Activated CD4-positive, alpha-beta memory T cell treated with anti-CD3 and anti-CD28 coated beads, Interleukin-2, amount 10 ng/mL, durations not matched to agents 7 days and 5 days (primary cell): ENCODE data around the gene DYDC2. TPM values are rescaled to one million over a fixed set of nuclear protein-coding genes. Genes with fewer than 3 reads are reported as not detected.
"Not testable (repeated sequence)": the region's sequence is repeated elsewhere in the genome, so short reads cannot be mapped to it uniquely, and the experiment has no call there.

Experiments used
- CTCF ChIA-PET: fragments of 350-600 bp; sonication (Branson Sonifier 250); formaldehyde crosslinking; loops from one replicate; lab custom pipeline; 2021; ENCODE audit warnings: antibody characterized with exemption, inconsistent platforms; lab: Charles Lee
- POLR2A ChIA-PET: fragments of 350-600 bp; sonication (Branson Sonifier 250); formaldehyde crosslinking; loops from one replicate; lab custom pipeline; 2021; ENCODE audit warnings: antibody characterized with exemption; lab: Charles Lee
- DNase-seq: peaks from one replicate; pipeline ENCODE4 v3.0.0-alpha.2; 2020
- H3K27ac Mint-ChIP-seq: one replicate; pipeline ENCODE4 v1.8.0; 2021; ENCODE audit warnings: mild to moderate bottlenecking, mixed read lengths
- H3K27me3 Mint-ChIP-seq: one replicate; pipeline ENCODE4 v1.8.0; 2021; ENCODE audit warnings: mixed read lengths
- H3K36me3 Mint-ChIP-seq: one replicate; pipeline ENCODE4 v1.8.0; 2021; ENCODE audit warnings: low read depth, mixed read lengths
- H3K4me1 Mint-ChIP-seq: one replicate; pipeline ENCODE4 v1.8.0; 2021; ENCODE audit warnings: mixed read lengths
- H3K4me3 Mint-ChIP-seq: one replicate; pipeline ENCODE4 v1.8.0; 2021; ENCODE audit warnings: mild to moderate bottlenecking, mixed read lengths
- H3K9me3 Mint-ChIP-seq: one replicate; pipeline ENCODE4 v1.8.0; 2021; ENCODE audit warnings: mixed read lengths
- total RNA-seq, 2 experiments: library from RNA; stranded (reverse); gene quantifications; one replicate each; pipeline ENCODE4 v1.2.3, GENCODE V29; 2021

Gene DYDC2
- total RNA-seq, 2 experiments from 2014 or later: not detected

DNA sequence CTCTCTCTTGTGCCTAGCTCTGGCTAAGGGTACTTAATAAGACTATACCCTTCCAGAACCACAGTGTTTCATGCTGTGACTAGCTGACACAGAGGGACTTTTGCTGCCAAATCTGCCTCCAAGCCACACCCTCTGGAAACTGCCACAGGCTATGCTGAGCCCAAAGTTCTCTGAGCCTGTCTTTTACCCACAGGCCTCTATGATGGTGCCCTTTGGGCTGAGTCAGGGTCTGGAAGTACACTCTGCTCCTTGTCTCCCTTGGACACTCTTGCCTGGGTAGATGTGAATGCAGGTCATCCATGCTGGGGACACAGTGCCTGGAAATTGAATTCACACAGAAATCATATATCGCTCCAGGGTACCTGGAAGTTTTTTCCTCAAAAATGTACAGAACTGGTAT is 22.6 kb upstream of the DYDC2 start:
- ChIA-PET POLR2A (no interaction called here), CTCF (no interaction called here)
- Mint-ChIP-seq H3K27ac (no peak overlapping the region), H3K36me3 (no peaks in the 10 kb centered on the region), H3K9me3 (no peaks in the 10 kb centered on the region), H3K27me3 (peaks cover 17% of the 10 kb centered on the region), H3K4me3 (no peak overlapping the region), H3K4me1 (no peaks in the 10 kb centered on the region)
- DNase-seq: no peak

DNA sequence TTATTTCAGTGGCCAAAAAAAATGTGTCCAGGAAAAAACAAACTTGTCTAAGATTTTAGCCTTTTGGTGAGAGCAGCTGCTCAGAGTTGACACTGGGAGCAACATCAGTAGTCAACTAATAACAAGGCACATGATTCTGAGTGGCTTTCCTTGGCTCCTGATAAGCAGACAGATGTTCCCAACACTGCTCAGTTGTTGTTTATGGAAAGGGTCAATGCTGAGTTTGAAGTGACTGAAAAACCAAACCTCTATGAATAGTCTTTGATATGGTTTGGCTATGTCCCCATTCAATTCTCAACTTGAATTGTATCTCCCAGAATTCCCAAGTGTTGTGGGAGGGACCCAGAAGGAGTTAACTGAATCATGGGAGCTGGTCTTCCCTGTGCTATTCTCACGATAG is 12.3 kb upstream of the DYDC2 start:
- no peaks in the 10 kb centered on the region for H3K4me1 Mint-ChIP-seq
- ChIA-PET POLR2A (no interaction called here), CTCF (no interaction called here)
- H3K27me3 Mint-ChIP-seq: peaks cover 3% of the 10 kb centered on the region
- no peak overlapping the region for H3K27ac Mint-ChIP-seq
- H3K9me3 Mint-ChIP-seq: no peaks in the 10 kb centered on the region
- no peak for DNase-seq
- H3K4me3 Mint-ChIP-seq: no peak overlapping the region
- no peaks in the 10 kb centered on the region for H3K36me3 Mint-ChIP-seq

DNA sequence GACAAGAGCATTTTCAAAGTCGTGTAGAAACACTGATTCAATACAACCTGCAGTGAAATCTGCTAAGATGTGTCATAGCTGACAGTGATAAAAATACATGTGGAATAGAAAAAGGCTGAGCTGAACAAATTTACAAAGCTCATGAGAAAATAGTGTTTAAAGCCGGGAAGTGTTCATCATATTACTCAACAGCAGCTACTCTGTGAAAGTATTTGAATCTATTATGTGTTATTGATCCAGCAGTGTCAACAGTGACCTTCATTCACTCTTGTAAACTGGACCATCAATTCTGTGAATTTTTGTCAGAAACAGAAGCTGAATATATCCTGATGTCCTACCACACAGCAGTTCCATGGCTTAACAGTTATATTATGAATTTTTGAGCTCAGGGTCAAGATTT is 11.7 kb upstream of the DYDC2 start:
- DNase-seq: no peak
- H3K4me3 Mint-ChIP-seq: no peak overlapping the region
- no peaks in the 10 kb centered on the region for H3K9me3 Mint-ChIP-seq
- no peaks in the 10 kb centered on the region for H3K4me1 Mint-ChIP-seq
- POLR2A ChIA-PET: no interaction called here
- CTCF ChIA-PET: no interaction called here
- peaks cover 1% of the 10 kb centered on the region for H3K27me3 Mint-ChIP-seq
- no peak overlapping the region for H3K27ac Mint-ChIP-seq
- no peaks in the 10 kb centered on the region for H3K36me3 Mint-ChIP-seq

DNA sequence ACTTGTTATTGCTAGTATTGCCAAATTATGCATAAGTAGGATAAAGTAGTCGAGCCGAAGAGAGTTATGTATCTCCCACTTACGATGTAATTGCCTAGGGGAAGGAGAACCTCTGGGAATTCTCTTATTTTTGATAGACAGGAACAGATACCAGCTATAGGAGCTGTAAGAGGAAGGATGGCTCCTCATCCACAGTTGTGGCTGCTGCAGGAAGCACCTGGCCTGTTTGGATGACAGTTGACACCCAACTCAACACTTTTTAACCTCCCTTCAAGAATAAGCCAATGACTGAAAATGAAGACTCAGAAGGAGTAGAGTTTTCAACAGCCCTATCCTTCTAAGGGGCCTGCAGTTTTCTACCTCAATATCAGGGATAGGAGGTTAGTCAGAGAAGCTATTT is 6.3 kb upstream of the DYDC2 start:
- H3K27me3 Mint-ChIP-seq: peaks cover 21% of the 10 kb centered on the region
- CTCF ChIA-PET: interaction anchor here (1.3 kb wide), 1 partner anchor 73 kb away, joined by 3 read pairs; no protein-coding TSS in a partner anchor
- H3K27ac Mint-ChIP-seq: no peak overlapping the region
- no peak overlapping the region for H3K4me3 Mint-ChIP-seq
- no peak for DNase-seq
- no peaks in the 10 kb centered on the region for H3K4me1 Mint-ChIP-seq
- POLR2A ChIA-PET: no interaction called here
- no peaks in the 10 kb centered on the region for H3K36me3 Mint-ChIP-seq
- no peaks in the 10 kb centered on the region for H3K9me3 Mint-ChIP-seq

DNA sequence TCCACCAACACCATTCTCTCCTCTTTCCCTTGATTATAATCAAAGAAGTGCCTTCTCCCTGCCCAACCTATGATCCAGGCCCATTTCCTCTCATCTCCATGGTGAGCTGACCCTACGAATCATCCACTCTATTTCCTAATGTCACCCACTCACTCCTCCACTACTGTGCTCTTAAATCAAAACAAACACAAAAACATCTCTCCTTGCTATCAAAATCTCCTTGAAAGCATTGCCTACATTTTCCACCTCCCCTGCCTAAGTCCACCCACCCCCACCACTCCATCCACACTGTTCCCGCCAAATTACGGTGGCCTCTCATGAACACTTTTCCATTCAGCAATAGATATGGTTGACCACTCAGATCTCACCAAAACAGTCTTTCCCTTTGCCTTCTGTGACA is 5.4 kb upstream of the DYDC2 start:
- Mint-ChIP-seq H3K4me3 (no peak overlapping the region), H3K27me3 (peaks cover 30% of the 10 kb centered on the region), H3K36me3 (no peaks in the 10 kb centered on the region), H3K9me3 (no peaks in the 10 kb centered on the region), H3K4me1 (no peaks in the 10 kb centered on the region), H3K27ac (no peak overlapping the region)
- ChIA-PET CTCF (interaction anchor here (0.6 to 1.3 kb wide), 2 partner anchors 68 to 72 kb away, joined by 3 read pairs; no protein-coding TSS in a partner anchor), POLR2A (no interaction called here)
- DNase-seq: no peak

DNA sequence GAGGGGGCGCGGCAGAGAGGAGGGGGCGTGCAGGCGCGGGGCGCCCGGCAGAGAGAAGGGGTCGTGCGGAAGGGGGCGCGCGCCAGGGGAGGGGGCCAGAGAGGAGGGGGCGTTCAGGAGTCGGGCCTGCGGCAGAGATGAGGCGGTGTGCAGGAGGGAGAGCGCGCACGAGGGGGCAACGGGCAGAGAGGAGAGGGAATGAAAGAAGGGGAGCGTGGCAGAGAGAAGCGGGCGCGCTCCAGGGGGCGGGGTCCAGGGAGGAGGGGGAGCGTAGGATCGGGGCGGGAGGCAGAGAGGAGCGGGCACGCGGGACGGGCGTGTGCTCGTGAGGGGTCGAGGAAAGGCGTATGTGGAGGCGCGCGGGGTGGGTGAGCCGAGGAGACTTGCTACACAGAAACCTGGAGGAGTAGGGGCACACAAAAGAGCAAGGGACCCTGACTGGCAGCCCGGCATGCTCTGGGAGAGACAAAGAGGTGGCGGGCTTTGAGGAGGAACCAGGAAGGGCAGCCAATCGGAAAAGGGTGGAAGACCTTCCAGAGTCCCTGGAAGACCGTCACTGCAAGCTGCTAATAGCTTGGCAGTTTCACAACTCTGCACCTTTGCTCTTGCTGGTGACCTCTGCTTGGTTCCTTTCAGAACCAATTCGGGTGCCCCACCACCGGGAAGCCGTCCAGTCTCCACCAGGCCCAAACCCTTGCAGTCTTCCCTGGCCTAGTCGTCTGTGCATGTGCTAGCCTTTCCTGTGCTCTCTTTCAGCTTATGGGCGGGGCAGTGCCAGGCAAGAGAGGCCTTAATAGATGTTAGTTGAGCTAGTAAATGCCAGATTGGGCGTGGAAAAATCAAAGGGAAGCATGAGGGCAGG is 639 bp downstream of the DYDC2 start:
- ChIA-PET CTCF (no interaction called here), POLR2A (no interaction called here)
- Mint-ChIP-seq H3K9me3 (no peaks in the 10 kb centered on the region), H3K4me1 (peaks cover 5% of the 10 kb centered on the region), H3K27ac (no peak overlapping the region), H3K36me3 (no peaks in the 10 kb centered on the region), H3K4me3 (no peak overlapping the region), H3K27me3 (peaks cover 46% of the 10 kb centered on the region)
- DNase-seq: no peak

DNA sequence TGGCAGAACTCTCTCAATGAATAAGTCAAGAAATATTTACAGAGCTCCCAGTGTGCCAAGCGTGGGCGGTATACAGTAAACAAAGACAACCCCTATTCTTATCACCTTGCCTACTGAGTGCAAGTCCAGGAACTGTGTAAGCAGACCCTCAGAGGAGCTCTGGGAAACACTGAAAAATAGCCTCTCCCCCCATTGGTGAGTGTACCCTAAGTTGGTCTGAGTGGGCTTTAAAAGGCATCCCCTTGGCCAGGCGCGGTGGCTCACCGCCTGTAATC is 1.2 kb downstream of the DYDC2 start:
- no peaks in the 10 kb centered on the region for H3K9me3 Mint-ChIP-seq

DNA sequence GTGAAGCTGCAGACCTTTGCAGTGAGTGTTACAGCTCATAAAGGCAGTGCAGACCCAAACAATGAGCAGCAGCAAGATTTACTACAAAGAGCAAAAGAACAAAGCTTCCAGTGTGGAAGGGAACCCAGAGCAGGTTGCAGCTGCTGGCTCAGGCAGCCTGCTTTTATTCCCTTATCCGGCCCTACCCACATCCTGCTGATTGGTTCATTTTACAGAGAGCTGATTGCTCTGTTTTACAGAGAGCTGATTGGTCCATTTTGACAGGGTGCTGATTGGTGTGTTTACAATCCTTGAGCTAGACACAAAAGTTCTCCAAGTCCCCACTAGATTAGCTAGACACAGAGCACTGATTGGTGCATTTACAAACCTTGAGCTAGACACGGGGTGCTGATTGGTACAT is 2.3 kb downstream of the DYDC2 start:
- POLR2A ChIA-PET: interaction anchor here (1.3 kb wide), 1 partner anchor 9 kb away, joined by 3 read pairs; no protein-coding TSS in a partner anchor
- CTCF ChIA-PET: interaction anchor here (0.6 to 2.6 kb wide), 2 partner anchors 13 to 19 kb away, joined by 3 to 9 read pairs; no protein-coding TSS in a partner anchor
- H3K36me3 Mint-ChIP-seq, H3K27ac Mint-ChIP-seq, H3K4me3 Mint-ChIP-seq, DNase-seq, H3K4me1 Mint-ChIP-seq, H3K9me3 Mint-ChIP-seq: not testable (repeated sequence)
- peaks cover 42% of the 10 kb centered on the region for H3K27me3 Mint-ChIP-seq

More for the DNA sequence above, 1.2 kb downstream of the DYDC2 start:
- Mint-ChIP-seq H3K36me3 (no peaks in the 10 kb centered on the region), H3K27ac (no peak overlapping the region), H3K27me3 (peaks cover 42% of the 10 kb centered on the region), H3K4me3 (no peak overlapping the region), H3K4me1 (peaks cover 5% of the 10 kb centered on the region)
- ChIA-PET POLR2A (no interaction called here), CTCF (no interaction called here)
- no peak for DNase-seq

DNA sequence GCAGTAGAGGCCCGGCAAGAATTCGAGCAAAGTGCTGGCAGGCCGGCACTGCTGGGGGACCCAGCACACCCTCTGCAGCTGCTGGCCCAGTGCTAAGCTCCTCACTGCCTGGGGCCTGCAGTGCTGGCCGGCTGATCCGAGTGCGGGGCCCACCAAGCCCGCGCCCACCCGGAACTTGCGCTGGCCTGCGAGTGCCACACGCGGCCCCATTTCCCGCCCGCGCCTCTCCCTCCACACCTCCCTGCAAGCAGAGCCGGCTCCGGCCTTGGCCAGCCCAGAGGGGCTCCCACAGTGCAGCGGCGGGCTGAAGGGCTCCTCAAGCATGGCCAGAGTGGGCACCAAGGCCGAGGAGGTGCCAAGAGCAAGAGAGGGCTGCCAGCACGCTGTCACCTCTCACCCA is 3.1 kb downstream of the DYDC2 start:
- CTCF ChIA-PET: interaction anchor here (2.6 kb wide), 1 partner anchor 18 kb away, joined by 9 read pairs; no protein-coding TSS in a partner anchor
- no peaks in the 10 kb centered on the region for H3K36me3 Mint-ChIP-seq
- DNase-seq: no peak
- no peak overlapping the region for H3K4me3 Mint-ChIP-seq
- H3K4me1 Mint-ChIP-seq: peaks cover 5% of the 10 kb centered on the region
- no peaks in the 10 kb centered on the region for H3K9me3 Mint-ChIP-seq
- peaks cover 45% of the 10 kb centered on the region for H3K27me3 Mint-ChIP-seq
- POLR2A ChIA-PET: interaction anchor here (1.3 kb wide), 1 partner anchor 10 kb away, joined by 3 read pairs; no protein-coding TSS in a partner anchor
- H3K27ac Mint-ChIP-seq: no peak overlapping the region

DNA sequence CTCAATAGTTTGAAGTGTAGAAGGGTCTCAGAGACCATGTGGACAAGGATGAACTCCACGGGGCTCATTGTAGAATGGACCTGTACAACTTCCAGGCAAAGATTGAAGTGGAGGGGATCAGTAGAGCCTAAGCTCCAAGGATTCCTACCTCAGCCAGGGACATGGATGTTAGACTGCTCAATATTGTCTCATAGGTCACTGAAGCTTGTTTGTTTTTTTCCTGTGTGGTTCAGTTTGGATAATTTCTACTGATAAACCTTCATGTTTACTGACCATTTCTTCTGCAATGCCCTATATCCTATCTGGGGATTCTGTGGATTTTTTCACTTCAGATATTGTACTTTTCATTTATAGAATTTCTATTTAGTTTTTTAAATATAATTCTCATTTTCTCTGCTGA is 8.9 kb downstream of the DYDC2 start:
- Mint-ChIP-seq H3K4me3 (no peak overlapping the region), H3K27me3 (peaks cover 27% of the 10 kb centered on the region), H3K36me3 (no peaks in the 10 kb centered on the region), H3K27ac (no peak overlapping the region), H3K4me1 (no peaks in the 10 kb centered on the region), H3K9me3 (peaks cover 7% of the 10 kb centered on the region)
- CTCF ChIA-PET: interaction anchor here (1.7 kb wide), 1 partner anchor 13 kb away, joined by 4 read pairs; no protein-coding TSS in a partner anchor
- POLR2A ChIA-PET: no interaction called here
- DNase-seq: no peak

DNA sequence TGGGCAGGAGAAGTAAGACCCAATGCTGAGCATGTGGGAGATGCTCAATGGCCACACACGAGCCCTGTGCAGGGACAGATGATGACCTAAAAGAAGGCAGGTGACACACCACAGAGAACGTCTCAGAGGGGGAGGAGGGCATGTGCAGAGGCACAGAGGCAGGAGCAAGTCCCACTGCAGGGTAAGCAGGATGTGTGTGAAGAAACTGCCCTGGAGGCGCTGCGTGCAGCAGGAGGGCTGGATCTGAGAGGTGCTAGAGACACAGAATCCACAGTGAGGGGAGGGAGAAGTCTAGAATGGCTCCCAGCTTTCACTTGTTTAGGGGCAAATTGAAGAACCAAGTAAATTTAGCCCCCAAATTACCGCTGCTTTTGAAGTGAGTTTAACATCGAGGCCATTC is 14.9 kb downstream of the DYDC2 start:
- DNase-seq: no peak
- no peaks in the 10 kb centered on the region for H3K36me3 Mint-ChIP-seq
- H3K4me3 Mint-ChIP-seq: no peak overlapping the region
- no peaks in the 10 kb centered on the region for H3K4me1 Mint-ChIP-seq
- CTCF ChIA-PET: interaction anchor here (1.1 kb wide), 1 partner anchor 12 kb away, joined by 3 read pairs; no protein-coding TSS in a partner anchor
- H3K27me3 Mint-ChIP-seq: peaks cover 11% of the 10 kb centered on the region
- no peak overlapping the region for H3K27ac Mint-ChIP-seq
- H3K9me3 Mint-ChIP-seq: peaks cover 7% of the 10 kb centered on the region
- POLR2A ChIA-PET: no interaction called here

DNA sequence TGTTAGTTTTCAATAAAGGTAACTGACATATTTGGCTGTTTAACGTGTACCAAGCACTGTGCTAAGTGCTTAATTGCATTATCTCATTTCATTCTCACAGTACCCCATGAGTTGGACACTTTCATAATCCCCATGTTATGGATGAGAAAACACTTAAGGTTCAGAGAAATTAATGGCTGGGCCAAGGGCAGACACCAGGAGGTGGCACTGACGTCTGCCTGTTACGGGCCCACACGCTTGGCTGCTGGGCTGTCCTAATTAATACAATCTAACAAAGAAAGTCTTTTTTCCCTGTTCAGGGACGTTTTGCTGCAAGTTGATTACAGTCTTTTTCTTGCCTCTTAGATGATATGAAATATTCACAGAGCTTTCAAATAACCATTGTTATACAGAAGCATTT is 16.1 kb downstream of the DYDC2 start:
- CTCF ChIA-PET: no interaction called here
- H3K27ac Mint-ChIP-seq: no peak overlapping the region

DNA sequence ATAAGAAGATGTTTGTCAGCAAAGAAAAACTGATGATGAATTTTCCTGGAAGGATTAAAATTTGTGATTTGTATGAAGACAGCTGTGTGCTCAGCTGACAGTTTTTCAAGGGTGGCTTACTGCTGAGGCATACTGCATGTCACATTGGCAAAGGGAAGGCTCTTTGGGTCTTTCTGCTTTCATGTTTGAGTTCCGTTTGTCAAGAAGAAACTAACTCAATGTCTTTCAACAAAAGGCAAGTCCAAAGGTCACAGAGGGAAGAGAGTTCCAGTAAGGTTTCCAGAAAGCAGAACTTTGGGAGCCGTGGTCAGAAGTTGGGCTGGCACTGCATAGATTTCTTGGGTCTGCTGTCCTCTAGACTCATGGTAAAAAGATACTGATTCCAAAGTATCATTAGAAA is 16.9 kb downstream of the DYDC2 start:
- DNase-seq: no peak
- Mint-ChIP-seq H3K9me3 (no peaks in the 10 kb centered on the region), H3K4me3 (no peak overlapping the region), H3K36me3 (no peaks in the 10 kb centered on the region), H3K27ac (no peak overlapping the region), H3K27me3 (peaks cover 9% of the 10 kb centered on the region), H3K4me1 (peaks cover 4% of the 10 kb centered on the region)
- ChIA-PET POLR2A (no interaction called here), CTCF (interaction anchor here (0.6 kb wide), 1 partner anchor 28 kb away, joined by 3 read pairs; no protein-coding TSS in a partner anchor)

More for the DNA sequence above, 16.1 kb downstream of the DYDC2 start:
- no peak for DNase-seq
- Mint-ChIP-seq H3K36me3 (no peaks in the 10 kb centered on the region), H3K4me1 (no peaks in the 10 kb centered on the region), H3K9me3 (peaks cover 7% of the 10 kb centered on the region), H3K27me3 (peaks cover 13% of the 10 kb centered on the region), H3K4me3 (no peak overlapping the region)
- POLR2A ChIA-PET: no interaction called here
